GM21526 (cell line): ENCODE measurements around the gene OR4C15.

Experiments used
- ATAC-seq: cut with Tn5 transposase; IDR thresholded peaks from one replicate; pipeline ENCODE4 v1.9.1; 2021; ENCODE audit warnings: moderate library complexity; ENCODE audit not compliant: unreplicated experiment, low FRiP score

The OR4C15 gene

DNA sequence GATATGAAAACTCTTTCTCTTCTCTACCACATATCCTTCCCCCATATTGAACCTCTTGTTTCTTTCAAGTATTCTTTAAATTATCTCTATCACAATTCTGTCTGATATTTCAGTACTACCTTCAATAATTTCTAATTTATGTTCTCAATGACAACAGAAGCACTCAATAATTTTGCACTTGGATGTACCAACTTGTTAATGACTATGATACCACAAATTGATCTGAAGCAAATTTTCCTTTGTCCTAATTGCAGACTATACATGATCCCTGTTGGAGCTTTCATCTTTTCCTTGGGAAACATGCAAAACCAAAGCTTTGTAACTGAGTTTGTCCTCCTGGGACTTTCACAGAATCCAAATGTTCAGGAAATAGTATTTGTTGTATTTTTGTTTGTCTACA is at the start of gene OR4C15:
OR4C15 (plus strand) TSS at position 301 of the 400 bp plus-strand sequence; CDS start at position 301, 0 bp downstream.
- no peak for ATAC-seq

DNA sequence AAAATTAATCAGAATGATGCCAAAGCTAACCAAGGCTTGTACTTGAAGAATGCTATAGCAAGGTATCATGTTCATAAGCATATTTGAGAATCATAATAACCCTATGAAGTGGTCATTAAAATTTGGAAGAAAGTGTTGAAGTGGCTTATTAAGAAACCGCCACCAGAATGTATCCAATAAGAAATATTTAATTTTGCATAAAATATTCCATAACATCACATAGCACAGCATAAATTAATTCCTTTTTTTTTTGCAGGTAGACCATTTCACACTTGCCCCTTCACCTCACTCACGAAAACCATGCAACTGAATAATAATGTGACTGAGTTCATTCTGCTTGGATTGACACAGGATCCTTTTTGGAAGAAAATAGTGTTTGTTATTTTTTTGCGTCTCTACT is 17.6 kb downstream of the OR4C15 start, which contains the start of gene OR4C16:
OR4C16 (plus strand) TSS at position 301 of the 400 bp plus-strand sequence; CDS start at position 301, 0 bp downstream.
- no peak for ATAC-seq

DNA sequence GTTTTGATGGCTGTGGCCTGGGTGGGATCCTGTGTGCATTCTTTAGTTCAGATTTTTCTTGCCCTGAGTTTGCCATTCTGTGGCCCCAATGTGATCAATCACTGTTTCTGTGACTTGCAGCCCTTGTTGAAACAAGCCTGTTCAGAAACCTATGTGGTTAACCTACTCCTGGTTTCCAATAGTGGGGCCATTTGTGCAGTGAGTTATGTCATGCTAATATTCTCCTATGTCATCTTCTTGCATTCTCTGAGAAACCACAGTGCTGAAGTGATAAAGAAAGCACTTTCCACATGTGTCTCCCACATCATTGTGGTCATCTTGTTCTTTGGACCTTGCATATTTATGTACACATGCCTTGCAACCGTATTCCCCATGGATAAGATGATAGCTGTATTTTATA is 18.3 kb downstream of the OR4C15 start:
- no peak for ATAC-seq
